Bronchial epithelial cell (primary cell): ENCODE results near the gene FBN1. TPM values are rescaled to one million over a fixed set of nuclear protein-coding genes. Genes with fewer than 3 reads are reported as not detected.
A peak's percentile ranks its signal among the peaks of the same experiment; 100 is the strongest.

Source experiments
- DNase-seq: peaks from one replicate; pipeline ENCODE4 v3.0.0-alpha.2; 2010; ENCODE audit warnings: low read depth
- FAIRE-seq: peaks from 2 replicates; lab custom pipeline; 2011; peaks lifted over from hg19 to GRCh38; lab: Jason Lieb, UNC
- H3K27me3 ChIP-seq: 2 replicates; pipeline ENCODE4 v1.5.1; 2011; ENCODE audit warnings: low read length; ENCODE audit not compliant: control insufficient read depth, insufficient read depth
- H3K36me3 ChIP-seq: 2 replicates; pipeline ENCODE4 v1.5.1; 2011; ENCODE audit warnings: low read length; ENCODE audit not compliant: control insufficient read depth, insufficient read depth
- H3K4me3 ChIP-seq: 2 replicates; pipeline ENCODE4 v1.5.1; 2011; ENCODE audit warnings: mild to moderate bottlenecking, low read depth, low read length, control low read depth
- total RNA-seq: library from RNA; depleted of rRNA; stranded (reverse); fragments of >200 nt; gene quantifications from 2 replicates; pipeline ENCODE4 v1.2.1, GENCODE V29; 2014
- TF ChIP-seq, protein P1 (sequence below): IDR thresholded peaks from 2 replicates; pipeline ENCODE4 v1.5.1; 2011; ENCODE audit warnings: mild to moderate bottlenecking, moderate library complexity, low read length, control low read depth, inconsistent platforms; ENCODE audit not compliant: insufficient read depth, severe bottlenecking

FBN1 gene
- total RNA-seq, 1 donor from 2014 or later, result 6.3 TPM

- no peak for FAIRE-seq
These were observed 245.4 kb downstream of the FBN1 start for GRCh38 chr15:48400086-48400485.

GRCh38 chr15:48397841-48398240, 247.7 kb downstream of the FBN1 start:
- Histone ChIP-seq H3K4me3 (no peak overlapping the region), H3K27me3 (no peaks in the 10 kb centered on the region), H3K36me3 (no peaks in the 10 kb centered on the region)
- TF ChIP-seq, protein P1, sequence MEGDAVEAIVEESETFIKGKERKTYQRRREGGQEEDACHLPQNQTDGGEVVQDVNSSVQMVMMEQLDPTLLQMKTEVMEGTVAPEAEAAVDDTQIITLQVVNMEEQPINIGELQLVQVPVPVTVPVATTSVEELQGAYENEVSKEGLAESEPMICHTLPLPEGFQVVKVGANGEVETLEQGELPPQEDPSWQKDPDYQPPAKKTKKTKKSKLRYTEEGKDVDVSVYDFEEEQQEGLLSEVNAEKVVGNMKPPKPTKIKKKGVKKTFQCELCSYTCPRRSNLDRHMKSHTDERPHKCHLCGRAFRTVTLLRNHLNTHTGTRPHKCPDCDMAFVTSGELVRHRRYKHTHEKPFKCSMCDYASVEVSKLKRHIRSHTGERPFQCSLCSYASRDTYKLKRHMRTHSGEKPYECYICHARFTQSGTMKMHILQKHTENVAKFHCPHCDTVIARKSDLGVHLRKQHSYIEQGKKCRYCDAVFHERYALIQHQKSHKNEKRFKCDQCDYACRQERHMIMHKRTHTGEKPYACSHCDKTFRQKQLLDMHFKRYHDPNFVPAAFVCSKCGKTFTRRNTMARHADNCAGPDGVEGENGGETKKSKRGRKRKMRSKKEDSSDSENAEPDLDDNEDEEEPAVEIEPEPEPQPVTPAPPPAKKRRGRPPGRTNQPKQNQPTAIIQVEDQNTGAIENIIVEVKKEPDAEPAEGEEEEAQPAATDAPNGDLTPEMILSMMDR, result no peak
- no peak for FAIRE-seq
- no peak for DNase-seq

More at GRCh38 chr15:48400086-48400485, 245.4 kb downstream of the FBN1 start:
- no peak overlapping the region for H3K4me3 ChIP-seq
- no peaks in the 10 kb centered on the region for H3K27me3 ChIP-seq
- DNase-seq, result no peak
- no peaks in the 10 kb centered on the region for H3K36me3 ChIP-seq
- TF ChIP-seq, protein P1, result no peak

DNA sequence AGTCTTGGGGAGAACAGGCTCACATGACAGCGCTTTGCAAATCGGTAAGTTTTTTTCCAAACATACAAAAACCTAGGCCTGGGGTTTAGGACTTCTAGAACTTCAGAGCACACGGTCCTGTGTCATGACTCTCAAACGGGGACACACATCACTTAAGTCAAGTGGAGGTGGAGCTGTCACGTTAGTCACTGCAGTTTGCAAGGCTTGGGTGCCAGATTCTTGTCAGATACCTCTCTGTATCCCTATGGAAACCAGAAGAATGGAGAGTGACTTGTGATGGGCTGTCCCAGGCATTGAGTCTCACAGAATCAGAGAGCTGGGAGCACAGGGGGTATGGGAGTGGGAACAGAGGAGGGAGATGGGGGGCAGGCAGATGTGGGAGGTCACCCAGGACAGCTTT, 249.5 kb downstream of the FBN1 start:
- peak; percentile 18 for FAIRE-seq
- TF ChIP-seq, protein P1, result no peak

DNA sequence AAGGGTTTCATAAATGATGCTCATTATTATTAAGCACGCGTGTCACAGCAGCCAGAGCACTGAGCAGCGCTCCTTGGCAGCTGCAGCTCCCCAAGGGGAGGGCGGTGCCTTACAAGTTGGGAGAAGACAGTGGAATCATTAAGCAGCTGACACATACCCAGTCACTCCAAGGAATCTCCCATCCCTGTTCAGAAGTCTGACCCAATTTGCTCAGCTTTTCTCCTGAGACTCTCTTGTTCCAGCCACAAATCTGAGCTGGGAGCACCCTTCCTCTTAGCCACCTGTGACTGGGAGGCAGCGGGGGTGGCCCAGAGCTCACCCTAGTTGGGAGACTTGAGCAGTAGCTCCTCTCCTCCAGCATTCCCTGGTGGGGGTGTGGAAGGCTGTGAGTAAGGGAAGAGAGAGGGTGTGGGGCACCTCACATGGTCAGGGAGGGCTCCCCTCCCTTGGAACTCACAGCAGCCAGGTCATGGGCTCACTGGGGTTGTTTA, 249.9 kb downstream of the FBN1 start:
- Histone ChIP-seq H3K27me3 (no peaks in the 10 kb centered on the region), H3K4me3 (no peak overlapping the region), H3K36me3 (no peaks in the 10 kb centered on the region)
- DNase-seq (peak; percentile 60), FAIRE-seq (peak; percentile 86)
- TF ChIP-seq, protein P1, result no peak

More for the DNA sequence above, 249.5 kb downstream of the FBN1 start:
- Histone ChIP-seq H3K27me3 (no peaks in the 10 kb centered on the region), H3K36me3 (no peaks in the 10 kb centered on the region), H3K4me3 (no peak overlapping the region)
- no peak for DNase-seq

GRCh38 chr15:48394970-48395369, 250.5 kb downstream of the FBN1 start:
- no peaks in the 10 kb centered on the region for H3K27me3 ChIP-seq
- DNase-seq, result no peak
- TF ChIP-seq, protein P1, result no peak
- no peaks in the 10 kb centered on the region for H3K36me3 ChIP-seq
- FAIRE-seq, result no peak
- no peak overlapping the region for H3K4me3 ChIP-seq
